ENCODE results near the gene RECK.
"Not testable (repeated sequence)": the region's sequence is repeated elsewhere in the genome, so short reads cannot be mapped to it uniquely, and the experiment has no call there.

The RECK gene

DNA sequence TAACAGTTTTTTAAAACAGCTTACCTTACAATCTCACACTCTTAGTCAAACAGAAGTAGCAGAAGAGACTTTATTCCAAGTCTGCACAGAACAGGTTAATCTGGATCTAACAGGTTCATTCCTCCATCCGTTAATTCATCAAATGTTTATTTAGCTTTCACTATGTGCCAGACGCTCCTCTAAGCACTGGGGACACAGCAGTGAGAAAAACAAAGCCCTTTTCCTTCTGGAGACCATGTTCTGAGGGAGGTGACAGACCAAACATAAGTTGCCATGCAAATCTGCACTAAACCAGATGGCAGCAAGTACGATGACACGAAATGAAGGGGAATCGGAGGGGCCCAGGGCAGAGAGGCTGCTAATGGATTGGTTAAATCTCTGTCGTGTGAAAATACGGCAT, 82.8 kb downstream of the RECK start:
- no peak for DNase-seq

DNA sequence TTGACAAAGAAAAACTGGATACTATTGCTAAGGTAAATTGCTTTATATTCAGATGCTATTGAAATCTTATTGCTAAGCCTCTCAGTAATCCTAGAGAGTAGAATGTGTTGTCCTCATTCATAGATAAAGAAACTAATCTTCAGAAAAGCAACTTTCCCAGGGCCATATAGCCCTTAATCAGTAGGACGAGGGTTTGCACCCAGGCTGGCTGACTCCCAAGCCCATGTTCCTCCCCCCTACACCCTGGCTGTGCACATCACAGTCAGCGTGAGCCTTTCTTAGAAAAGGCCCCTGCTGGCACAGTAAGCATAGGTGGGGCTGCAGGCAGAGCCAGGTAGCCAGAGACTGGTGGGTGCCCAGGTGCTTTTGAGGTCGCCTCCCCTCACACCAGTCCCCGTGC, 84.0 kb downstream of the RECK start:
- no peak for DNase-seq

DNA sequence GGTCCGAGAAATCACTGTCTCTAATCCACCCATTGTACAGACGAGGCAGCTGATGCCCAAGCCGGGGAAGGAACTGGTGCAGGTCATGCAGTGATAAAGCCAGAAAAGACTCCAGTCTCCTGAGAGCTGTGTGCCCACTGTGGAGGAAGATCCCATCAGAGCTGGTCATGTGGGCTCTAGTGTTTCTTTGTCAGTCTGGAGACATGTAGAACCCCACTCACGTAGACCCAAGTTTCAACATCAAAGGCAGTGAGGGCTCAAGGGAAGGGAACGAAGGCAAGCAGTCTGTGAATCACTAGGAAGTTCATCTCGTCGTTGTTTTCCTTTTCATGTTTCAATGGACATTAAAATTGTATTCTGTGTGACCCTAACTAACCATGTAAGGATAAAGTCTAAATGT, 85.3 kb downstream of the RECK start:
- DNase-seq, result no peak

DNA sequence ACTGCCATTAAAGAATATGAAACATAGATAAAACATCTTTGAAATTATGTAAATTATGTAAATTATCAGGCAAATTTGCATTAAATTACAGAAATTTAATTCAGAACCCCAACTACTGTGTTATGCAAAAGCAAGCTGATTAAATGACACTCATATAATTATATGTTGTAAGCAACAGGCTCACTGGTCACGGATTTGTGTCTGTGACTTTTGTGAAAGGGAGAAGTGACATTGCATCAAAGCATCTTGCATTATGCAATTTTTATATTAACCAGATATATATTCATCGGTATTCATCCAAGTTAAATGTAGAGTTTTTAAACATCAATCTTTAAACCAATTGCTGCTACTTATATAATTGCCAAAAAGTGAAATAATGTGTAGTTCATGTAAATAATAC, 86.8 kb downstream of the RECK start:
- DNase-seq, result no peak

DNA sequence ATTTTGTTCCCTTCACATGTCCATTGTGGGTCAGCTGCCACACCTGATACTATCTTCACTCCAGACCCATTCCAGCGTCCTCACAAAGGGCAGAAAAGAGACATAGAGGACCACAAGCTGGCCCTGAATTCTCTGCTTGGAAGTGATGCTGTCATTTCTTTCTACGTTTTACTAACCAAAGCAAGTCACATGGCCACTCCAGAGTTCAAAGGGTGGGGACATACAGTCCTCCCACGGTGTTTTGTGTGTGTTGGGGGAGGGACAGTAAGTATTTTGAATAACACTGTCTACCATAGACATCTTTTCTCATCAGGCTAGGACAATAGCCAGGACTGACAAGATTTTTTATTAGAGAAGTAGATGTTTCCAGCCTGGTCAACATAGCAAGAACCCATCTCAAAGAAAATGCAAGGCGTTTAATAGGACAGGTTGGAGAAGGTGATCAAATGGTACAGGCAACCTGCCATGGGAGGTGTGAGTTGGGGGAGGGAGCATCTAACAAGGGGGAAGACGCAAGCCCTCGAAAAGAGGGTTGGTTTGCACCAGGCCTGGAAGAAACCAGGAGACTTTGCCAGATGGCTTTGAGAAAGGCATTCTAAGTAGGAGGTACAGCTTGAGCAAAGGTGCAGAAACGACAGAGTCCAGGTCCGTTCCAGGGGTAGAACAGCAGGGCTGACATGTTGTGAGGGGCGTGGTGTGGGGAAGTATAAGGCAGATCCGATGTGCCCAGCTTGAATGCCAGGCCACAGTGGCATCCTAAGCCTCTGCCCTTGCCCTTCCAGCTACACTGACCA, 88.5 kb downstream of the RECK start:
- no peak for DNase-seq

DNA sequence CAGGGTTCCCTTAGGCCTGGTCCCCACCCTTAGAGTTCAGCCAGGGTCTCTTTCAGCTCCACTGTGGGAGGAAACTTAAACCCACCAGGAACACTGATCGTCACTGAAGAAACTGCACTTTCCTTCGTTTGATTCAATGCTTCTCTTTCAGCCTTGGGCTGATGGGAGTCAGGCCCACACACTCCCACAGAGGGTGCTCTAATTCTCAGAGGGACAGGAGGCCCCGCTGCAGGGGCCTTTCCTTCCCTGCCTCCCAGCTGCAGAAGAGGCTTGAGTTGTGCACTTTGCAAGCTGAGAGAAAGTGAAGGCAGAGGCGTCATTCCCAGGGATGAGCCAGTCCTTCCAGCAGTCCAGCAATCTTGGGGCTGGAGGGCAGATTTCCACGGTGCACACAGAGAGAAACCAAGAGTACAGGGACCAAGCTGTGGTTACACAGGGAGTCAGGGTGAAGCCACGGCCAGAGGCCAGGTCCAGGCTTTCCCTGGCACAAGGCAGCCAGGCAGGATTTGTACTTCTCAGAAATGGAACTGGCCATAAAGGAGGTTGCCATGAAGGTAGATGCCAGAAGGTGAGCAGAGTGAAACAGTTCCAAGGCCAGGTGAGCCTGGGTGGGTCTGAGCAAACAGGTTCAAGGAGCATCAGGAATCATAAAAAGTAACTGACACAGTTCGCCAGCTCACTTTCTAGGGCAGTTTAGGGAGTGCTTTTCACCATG, 89.5 kb downstream of the RECK start:
- DNase-seq, result no peak

DNA sequence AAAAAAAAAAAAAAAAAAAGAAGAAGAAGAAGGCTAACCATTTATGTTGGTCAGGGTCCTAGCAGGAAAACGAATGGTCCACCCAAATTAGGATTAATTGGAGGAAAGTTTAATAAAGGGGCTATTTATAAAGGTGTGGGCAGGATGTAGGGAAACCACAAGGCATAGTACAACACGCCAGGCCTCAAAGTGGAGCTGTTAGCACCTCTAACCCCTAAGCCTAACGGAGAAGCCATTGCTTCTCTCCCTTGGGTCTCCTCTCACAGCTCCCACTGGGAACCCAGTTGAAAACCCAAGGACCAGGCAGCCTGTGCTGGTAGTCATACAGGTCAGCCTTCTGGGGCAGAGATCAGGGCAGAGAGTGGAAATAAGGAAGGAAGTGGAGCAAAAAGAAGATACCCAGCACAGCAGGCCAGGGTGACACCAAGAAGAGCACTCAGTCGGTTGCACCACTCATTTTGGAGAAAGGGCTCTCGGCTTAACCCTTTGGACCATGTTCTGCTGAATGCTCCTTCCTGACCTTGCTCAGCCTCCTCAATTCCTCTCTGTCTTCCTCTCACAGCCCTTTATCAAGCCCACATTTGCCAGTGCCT, 91.0 kb downstream of the RECK start:
- DNase-seq, result no peak

DNA sequence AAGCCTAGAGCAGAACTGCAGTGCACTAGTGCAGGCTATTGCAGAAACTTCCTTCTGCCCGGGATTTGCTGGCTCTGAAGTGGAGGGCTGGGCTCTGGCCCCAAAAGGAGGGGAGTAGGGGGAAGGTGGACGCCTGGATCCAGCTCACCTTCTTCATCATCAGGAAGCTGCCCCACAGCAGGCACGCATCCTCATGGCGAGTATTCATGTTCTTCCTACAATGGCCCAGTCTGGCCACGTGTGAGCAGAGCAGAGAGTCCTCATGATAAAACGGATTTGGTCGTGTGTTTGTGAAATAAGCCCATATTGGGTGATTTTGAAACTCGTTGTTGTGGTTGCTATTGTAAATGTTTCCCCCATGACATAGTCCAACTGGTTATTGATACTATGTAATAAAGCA, 91.6 kb downstream of the RECK start:
- no peak for DNase-seq

DNA sequence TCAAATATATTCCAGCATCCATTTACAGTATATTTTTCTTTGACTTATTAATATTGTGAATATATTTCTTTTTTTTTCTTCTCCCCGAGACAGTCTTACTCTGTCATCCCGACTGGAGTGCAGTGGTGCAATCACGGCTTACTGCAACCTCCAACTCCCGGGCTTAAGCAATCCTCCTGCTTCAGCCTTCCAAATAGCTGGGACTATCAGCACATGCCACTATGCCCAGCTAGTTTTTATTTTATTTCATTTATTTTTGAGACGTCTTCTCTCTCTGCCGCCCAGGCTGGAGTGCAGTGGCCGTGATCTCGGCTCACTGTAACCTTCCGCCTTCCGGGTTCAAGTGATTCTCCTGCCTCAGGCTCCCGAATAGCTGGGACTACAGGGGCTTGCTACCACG, 92.4 kb downstream of the RECK start:
- DNase-seq, result no peak

DNA sequence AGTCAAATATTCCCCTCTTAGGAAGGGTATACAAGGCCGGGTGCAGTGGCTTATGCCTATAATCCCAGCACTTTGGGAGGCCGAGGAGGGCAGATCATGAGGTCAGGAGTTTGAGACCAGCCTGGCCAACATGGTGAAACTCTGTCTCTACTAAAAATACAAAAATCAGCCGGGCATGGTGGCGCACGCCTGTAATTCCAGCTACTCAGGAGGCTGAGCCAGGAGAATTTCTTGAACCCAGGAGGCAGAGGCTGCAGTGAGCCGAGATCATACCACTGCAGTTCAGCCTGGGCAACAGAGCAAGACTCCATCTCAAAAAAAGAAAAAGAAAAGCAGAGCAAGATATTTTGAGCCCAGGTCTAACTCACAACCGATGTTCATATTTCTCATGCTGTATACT, 95.0 kb downstream of the RECK start:
- not testable (repeated sequence) for DNase-seq

DNA sequence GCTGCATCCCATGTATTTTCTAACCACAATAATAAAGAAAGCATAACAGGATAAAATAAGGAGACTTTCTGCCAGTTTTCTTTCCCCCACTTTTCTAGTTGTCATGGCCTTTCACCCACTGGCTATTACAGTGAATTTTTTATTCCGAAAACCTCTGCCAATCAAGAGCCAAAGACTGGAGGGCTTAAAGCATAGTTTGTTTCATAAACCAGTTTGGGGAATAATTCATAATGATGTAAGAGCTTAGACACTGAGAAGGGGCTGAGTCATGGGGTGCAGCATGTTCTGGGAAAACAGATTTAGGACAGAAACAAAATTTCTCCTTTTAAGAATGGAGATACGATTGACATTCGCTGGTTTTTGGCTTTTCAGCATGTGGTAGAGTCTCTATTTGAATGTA, 95.4 kb downstream of the RECK start:
- no peak for DNase-seq

DNA sequence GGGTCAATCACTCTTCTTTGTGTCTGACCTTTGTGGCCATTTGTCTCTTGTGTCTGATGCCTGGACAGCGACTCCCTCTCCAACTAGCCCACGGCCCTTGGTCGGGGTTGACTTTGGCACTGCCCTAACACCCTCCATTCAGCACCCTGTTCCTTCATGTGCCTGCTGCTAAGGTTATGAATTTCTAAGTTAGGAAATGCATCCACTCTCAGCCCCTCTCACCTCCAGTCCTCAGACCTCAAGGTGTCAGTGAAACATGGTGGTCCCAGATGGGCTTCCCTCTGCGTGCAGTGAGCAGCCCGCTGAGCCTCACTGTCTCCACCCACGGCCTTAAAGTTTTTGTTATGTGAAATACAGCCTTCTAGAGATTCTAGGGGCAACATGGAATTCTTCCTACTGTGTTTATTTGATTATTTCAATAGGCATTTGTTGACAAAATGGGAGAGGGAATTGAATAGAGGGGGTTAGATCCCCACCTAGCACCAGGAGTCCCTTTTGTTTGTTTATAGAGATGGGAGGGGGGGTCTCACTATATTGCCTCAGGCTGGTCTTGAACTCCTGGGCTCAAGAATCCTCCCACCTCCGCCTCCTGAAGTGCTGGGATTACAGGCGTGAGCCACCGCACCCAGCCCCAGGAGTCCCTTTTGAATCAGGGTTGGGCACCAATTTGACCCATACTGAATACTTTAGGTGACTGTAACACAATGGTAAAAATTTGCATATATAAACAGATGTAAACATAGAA, 98.2 kb downstream of the RECK start:
- no peak for DNase-seq

DNA sequence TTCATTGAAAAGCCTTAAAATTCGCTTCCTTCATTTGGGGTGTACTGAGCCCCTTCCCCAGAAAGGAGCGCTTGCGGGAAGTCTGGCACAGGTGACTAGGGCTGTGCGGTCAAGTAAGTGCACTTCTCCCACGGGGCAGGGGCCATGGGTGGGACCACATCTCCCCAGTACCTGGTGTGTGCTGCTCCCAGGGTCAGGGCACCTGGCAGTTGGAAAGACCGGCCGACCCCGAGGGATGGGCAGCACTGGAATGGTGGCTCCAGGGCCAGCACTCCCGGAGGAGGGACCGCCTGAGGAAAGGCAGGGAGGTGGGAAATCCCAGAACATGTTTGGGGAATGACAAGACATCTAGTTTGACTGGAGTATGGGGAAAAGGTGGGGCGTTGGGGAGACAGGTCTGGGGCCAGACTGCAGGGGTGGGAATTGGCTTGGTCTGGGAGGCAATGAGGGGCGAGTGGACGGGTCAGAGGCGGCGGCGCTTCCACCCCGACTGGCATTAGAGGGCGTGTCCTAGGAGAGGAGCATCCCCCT, 99.1 kb downstream of the RECK start:
- no peak for DNase-seq

DNA sequence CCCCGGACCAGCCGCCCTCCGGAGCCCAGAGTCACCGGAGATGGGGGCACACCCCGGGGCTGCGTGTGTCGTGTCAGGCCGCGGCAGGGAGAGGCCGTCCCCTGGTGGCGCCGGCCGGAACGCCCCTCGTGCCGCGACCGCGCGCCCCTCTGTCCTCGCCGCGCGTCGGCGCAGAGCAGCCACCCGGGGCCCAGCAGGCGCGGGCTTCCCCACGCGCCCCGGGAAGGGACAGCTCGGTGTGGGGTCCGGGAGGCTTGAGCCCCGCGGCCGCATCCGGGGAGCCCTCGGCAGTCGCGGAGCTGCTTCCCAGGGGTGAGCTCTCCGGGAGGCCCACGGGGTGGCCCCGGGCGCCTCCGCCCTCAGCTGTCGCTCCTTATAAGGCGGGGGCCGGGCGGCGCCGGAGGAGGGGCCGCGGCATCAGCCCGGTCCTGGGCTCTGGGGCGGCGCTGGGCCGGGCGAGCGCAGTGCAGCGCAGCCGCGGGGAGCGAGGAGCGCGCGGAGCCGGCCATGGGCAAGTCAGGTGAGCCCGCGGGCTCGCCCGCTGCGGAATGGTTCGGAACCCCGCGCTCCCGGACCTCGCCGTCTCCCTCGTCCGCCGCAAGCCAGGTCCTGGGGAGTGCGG, 99.7 kb downstream of the RECK start, which contains the start of gene GLIPR2:
GLIPR2 (plus strand) TSS at position 462 of the 622 bp plus-strand sequence; CDS start at position 508, 46 bp downstream.
- DNase-seq, result peak; percentile 69

DNA sequence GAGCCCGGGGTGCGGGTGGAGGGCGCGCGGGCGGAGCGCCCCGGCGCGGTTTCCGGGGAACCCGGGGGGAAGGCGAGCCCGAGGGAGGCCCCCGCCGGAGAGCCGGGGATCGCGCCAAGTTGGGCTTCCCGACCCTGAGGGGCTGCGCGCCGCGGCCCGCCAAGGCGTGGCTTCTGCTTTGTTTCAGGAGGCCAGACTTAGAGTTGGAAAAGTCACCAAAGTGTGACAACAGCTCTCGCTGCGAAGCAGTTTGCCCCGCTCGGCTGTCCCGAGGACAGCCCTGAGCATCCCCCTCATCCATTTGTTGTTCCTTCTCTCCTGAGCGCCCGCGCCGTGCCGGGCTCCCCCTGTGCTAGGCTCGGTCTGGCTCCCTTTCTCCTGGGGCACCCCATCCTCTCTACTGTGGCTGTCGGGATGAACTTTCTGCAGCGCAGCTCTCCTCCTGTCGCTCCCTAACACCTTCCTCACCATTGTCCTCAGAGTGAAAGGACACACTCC, 100.2 kb downstream of the RECK start:
- no peak for DNase-seq

DNA sequence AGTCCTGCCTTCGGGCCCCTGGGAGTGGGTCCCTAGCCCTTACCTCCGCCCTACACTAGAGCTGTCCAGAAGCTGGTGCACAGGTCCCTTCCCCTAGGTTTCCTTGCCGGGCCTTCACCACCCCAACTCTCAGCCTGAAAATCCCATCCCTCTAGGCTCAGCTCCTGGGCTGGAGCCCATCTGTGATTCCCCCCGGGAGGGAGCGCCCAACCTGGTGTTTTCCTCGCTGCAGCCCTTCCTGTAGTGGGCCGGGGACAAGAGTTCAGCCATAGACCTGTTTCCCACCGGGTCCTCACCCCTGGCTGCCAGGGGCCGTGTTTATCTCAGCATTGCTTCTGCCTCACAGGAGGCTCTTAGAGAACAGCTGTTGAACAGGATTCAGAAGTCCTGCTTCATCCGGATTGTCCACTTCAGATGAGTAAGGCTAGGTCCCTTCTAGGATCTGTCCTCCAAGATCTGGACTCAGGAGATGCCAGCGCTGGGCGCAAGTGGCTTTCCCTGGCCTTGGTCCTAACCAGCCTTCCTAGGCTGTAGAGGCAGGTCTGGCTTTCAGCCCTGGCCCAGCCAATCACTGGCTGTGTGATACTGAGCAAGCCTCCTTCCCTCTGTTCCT, 100.8 kb downstream of the RECK start:
- no peak for DNase-seq

DNA sequence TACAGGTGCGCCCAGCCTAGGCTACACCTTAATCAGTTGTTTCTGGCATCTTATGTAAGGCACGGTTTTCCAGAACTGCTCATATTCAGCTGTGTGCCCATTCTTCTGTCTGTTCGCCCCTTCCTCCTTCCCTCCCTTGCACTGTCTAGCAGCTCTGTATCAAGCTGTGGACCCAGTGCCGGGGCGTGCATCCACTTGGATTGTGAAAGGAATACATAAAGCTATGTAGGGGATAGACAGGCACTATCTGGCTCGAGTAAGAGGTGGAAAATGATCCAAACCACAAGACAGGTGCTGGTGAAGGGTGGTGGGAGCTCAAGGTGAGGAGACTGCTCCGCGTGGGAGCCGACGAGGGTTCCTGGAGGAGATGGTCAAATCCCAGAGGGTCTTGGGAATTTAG, 101.8 kb downstream of the RECK start:
- DNase-seq, result no peak

DNA sequence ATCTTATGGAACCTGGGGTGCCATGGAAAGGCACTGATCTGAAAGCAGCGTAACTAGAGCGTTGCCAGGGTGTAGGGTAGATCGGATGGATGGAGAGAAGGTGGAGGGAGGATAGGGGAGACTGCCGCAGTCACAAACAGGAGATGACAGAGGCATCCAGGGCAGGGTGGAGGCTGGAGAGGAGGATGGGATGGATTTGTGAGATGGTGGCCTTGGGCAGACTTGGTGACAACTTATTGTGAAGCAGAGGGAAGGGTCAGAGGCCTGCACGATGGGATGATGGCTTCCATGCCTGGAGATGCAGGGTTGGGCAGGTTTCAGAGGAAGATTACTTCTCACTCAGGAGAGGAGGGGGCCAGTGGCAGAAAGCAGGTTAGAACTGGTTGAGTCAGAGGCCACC, 102.2 kb downstream of the RECK start:
- DNase-seq, result no peak

DNA sequence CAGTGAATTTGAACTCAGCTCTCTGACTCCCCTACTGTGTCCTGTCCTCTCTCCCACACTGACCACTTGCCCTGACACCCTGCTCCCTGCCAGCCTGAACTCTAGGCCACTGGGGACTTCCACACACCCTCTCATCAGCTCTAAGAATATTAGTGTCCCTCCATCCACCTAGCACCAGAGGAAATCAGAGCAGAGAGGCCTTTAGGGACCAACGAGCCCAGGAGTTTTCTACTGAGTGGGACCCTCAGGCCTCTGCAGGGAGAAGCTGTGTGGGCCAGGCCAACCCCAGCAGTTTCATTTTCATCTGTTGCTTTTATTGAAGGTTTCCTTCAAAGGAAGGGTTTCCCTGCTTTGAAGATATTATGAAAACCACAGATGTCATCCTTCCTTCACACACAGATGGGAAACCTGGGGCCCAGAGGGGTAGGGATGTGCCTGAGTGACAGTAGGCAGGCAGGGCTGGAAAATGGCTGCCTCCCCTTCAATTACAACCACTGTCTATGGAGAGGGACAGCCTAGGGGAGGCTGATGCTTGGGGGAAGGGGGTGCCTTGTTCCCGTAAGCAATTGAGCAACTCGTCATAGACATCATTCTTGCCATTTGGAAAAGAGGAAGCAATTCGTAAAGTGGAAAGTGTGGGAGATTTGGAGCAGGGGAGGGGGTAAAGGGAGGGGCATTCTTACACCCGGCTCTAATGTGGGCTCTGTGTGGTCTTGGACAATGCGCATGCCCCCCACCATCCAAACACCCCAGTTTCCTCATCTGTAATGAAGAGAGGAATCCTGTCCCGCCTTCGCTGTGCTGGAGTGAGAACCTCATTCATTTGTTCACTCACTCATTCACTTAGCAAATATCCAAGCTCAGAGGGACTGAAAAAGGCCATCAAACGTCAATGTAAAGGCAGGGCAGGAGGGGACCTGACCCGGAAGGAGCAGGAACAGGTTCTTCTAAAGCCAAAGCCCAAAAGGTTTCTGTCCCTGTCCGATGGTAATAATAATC, 103.7 kb downstream of the RECK start:
- no peak for DNase-seq

DNA sequence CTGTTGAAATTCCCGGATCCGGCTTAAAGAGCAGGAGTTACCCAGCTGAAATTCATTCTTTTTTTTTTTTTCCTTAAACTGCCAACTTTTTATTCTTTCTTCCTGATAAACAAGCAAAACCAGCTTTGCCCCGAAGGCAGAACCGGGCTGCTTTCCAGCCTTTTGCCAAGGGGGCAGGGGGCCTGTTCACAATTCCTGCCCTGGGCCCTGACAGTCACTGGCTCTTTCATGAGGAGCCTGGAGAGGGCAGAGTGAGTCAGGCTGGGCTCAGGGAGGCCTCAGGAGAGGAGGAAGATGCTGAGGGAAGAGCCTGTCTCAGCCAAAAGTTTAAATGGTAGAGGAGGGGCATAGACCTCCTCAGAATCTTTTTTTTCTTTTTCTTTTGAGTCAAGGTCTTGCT, 104.6 kb downstream of the RECK start:
- no peak for DNase-seq

DNA sequence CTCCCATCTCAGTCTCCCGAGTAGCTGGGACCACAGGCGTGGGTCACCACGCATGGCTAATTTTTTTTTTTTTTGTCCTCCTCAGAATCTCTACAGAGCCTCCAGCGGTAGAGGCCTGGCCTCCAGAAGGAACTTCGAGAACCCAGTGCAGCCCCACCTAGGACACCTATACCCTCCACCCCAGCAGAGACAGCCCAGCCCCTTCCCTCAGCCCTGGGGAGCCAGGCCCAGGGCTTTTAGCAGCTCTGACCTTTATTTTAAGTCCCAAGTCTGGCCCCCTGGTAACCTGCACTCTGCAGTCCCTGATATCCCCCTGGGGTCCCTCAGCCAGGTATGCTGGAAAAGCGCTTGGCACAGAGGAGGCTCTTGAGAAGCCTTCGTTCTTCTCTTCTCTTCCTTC, 105.0 kb downstream of the RECK start:
- DNase-seq, result no peak
